Mucosa of stomach (tissue), 1 donor: ENCODE results near the gene ERICH6.
"Not testable (repeated sequence)": the region's sequence is repeated elsewhere in the genome, so short reads cannot be mapped to it uniquely, and the experiment has no call there.

Experiments
- H3K27me3 ChIP-seq: one replicate; pipeline ENCODE4 v1.7.0; 2013; ENCODE audit warnings: mild to moderate bottlenecking, low read length; ENCODE audit not compliant: control insufficient read depth, insufficient read depth
- H3K36me3 ChIP-seq: one replicate; pipeline ENCODE4 v1.7.0; 2013; ENCODE audit warnings: low read length; ENCODE audit not compliant: control insufficient read depth, insufficient read depth
- H3K4me1 ChIP-seq: one replicate; pipeline ENCODE4 v1.7.0; 2013; ENCODE audit warnings: mild to moderate bottlenecking, low read length; ENCODE audit not compliant: control insufficient read depth, insufficient read depth
- H3K4me3 ChIP-seq: one replicate; pipeline ENCODE4 v1.7.0; 2013; ENCODE audit warnings: low read length
- H3K9ac ChIP-seq: one replicate; pipeline ENCODE4 v1.7.0; 2013; ENCODE audit warnings: mild to moderate bottlenecking, low read length, moderate library complexity
- H3K9me3 ChIP-seq: one replicate; pipeline ENCODE4 v1.7.0; 2013; ENCODE audit warnings: mild to moderate bottlenecking, low read length, moderate library complexity; ENCODE audit not compliant: control insufficient read depth
- donor health status: Pancreatic carcinoma.

Gene ERICH6

GRCh38 chr3:150622955-150623354, 80.8 kb downstream of the ERICH6 start:
- H3K4me1 ChIP-seq, H3K27me3 ChIP-seq, H3K9me3 ChIP-seq: not testable (repeated sequence)

GRCh38 chr3:150620002-150620689, 83.6 kb downstream of the ERICH6 start:
- Histone ChIP-seq H3K36me3 (no peaks in the 10 kb centered on the region), H3K9me3 (no peaks in the 10 kb centered on the region), H3K27me3 (no peaks in the 10 kb centered on the region), H3K4me1 (no peaks in the 10 kb centered on the region), H3K4me3 (no peak overlapping the region), H3K9ac (no peak overlapping the region)

More at GRCh38 chr3:150622955-150623354, 80.8 kb downstream of the ERICH6 start:
- H3K36me3 ChIP-seq, H3K9ac ChIP-seq, H3K4me3 ChIP-seq: not testable (repeated sequence)

- Histone ChIP-seq H3K4me1 (peaks cover 5% of the 10 kb centered on the region), H3K27me3 (no peaks in the 10 kb centered on the region), H3K9ac (no peak overlapping the region), H3K9me3 (no peaks in the 10 kb centered on the region), H3K4me3 (no peak overlapping the region), H3K36me3 (no peaks in the 10 kb centered on the region)
Measured at GRCh38 chr3:150613709-150614480, 89.8 kb downstream of the ERICH6 start.

DNA sequence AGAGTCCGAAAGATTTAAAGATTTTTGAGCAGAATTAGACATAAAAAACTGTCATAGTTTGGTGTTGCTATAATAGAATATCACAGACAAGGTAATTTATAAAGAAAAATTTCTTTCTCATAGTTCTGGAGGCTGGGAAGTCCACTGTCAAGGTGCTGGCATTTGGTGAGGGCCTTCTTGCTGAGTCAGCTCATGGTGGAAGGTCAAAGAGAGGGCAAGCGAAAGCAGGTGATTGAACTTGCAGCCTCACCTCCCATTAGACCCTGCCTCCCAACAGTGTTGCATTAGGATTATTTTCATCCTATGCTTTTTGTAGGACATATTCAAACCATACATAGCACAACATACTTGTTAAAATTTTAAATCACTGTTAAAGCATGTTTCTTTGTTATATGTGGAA, 90.7 kb downstream of the ERICH6 start:
- H3K27me3 ChIP-seq, result no peaks in the 10 kb centered on the region
- no peaks in the 10 kb centered on the region for H3K36me3 ChIP-seq
- H3K9me3 ChIP-seq, result no peaks in the 10 kb centered on the region
- no peak overlapping the region for H3K9ac ChIP-seq
- H3K4me3 ChIP-seq, result no peak overlapping the region
- peaks cover 5% of the 10 kb centered on the region for H3K4me1 ChIP-seq

DNA sequence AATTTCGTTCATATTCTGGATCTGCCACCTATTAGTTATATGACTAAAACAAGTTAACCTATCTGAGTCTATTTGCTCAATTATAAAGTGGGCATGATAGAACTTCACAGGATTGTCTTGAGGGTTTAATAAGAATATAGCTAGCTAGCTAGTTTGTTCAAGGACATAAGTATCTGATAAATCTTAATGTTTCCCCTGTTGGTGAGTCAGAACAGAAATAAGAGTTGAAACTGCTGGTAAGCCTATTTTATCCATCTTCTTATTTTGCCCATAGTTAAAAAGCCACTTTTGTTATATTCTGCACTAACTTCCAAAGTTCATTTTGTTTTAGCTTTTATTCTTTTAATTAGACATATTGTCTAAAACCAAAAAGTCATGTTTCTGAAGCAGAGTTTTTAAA, 91.2 kb downstream of the ERICH6 start:
- no peak overlapping the region for H3K4me3 ChIP-seq
- H3K9me3 ChIP-seq, result no peaks in the 10 kb centered on the region
- no peaks in the 10 kb centered on the region for H3K36me3 ChIP-seq
- H3K9ac ChIP-seq, result no peak overlapping the region
- no peaks in the 10 kb centered on the region for H3K27me3 ChIP-seq
- H3K4me1 ChIP-seq, result peaks cover 6% of the 10 kb centered on the region

GRCh38 chr3:150611666-150612065, 92.1 kb downstream of the ERICH6 start:
- Histone ChIP-seq H3K4me1 (peaks cover 11% of the 10 kb centered on the region), H3K36me3 (no peaks in the 10 kb centered on the region), H3K4me3 (no peak overlapping the region), H3K9ac (no peak overlapping the region), H3K27me3 (no peaks in the 10 kb centered on the region), H3K9me3 (no peaks in the 10 kb centered on the region)

DNA sequence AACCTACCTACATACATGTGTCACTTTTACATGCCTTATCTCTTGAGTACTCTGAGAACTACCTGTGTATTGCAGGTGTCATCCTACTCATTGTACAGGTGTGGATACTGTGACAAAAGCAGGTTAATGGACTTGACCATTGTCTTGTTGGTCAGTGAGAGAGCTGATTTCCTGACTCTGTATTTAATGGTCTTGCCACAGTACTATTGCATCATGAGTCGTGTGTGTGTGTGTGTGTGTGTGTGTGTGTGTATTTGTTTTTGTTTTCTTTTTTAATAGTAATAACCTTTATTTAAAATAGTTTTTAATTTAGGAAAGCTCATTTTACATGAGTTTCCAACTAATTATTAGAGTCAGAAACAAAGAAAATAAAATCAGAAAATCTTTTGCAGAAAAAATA, 92.9 kb downstream of the ERICH6 start:
- no peaks in the 10 kb centered on the region for H3K27me3 ChIP-seq
- no peaks in the 10 kb centered on the region for H3K36me3 ChIP-seq
- H3K9me3 ChIP-seq, result no peaks in the 10 kb centered on the region
- H3K4me3 ChIP-seq, result no peak overlapping the region
- no peak overlapping the region for H3K9ac ChIP-seq
- peaks cover 11% of the 10 kb centered on the region for H3K4me1 ChIP-seq

DNA sequence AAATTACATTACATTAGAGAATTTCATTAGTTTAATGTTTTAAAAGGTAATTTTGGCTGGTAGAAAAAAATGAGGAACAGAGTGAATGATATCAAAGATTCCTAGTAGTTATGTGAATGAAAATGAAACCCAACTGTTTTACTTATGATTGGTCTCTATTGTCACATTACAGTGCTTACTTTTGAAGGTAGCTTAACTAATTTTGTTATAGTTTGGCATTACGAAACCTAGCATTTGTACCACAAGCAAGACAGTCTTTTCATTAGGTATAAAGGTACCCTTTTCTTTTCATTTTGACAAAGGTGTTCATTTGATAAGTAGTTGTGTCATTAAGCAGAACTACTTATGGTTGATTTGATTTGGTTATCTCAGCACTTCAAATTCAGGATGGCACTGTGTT, 93.7 kb downstream of the ERICH6 start:
- Histone ChIP-seq H3K36me3 (no peaks in the 10 kb centered on the region), H3K9me3 (no peaks in the 10 kb centered on the region), H3K9ac (no peak overlapping the region), H3K4me1 (peaks cover 11% of the 10 kb centered on the region), H3K27me3 (no peaks in the 10 kb centered on the region), H3K4me3 (no peak overlapping the region)
